Effector memory CD8-positive, alpha-beta T cell (primary cell): ENCODE data around the gene COL8A1.

Experiments used
- ATAC-seq: fragments of 150-1000 bp; cut with Tn5 transposase; replicated peaks from 2 replicates; pipeline ENCODE4 v1.10.0; 2021; ENCODE audit warnings: mild to moderate bottlenecking, moderate library complexity
- DNase-seq, 3 experiments: peaks; one replicate each; pipeline ENCODE4 v3.0.0; 2021
- H3K27ac Mint-ChIP-seq, 2 donors: one replicate each; pipeline ENCODE4 v1.8.0; 2022; ENCODE audit warnings: mild to moderate bottlenecking in 2 of 2, mixed read lengths in 2 of 2, moderate library complexity in 2 of 2
- H3K27me3 Mint-ChIP-seq, 2 donors: one replicate each; pipeline ENCODE4 v1.8.0; 2022; ENCODE audit warnings: mixed read lengths in 2 of 2
- H3K36me3 Mint-ChIP-seq: one replicate; pipeline ENCODE4 v1.8.0; 2022; ENCODE audit warnings: mild to moderate bottlenecking, moderate library complexity, mixed read lengths; ENCODE audit not compliant: insufficient read depth
- H3K4me1 Mint-ChIP-seq, 2 donors: one replicate each; pipeline ENCODE4 v1.8.0; 2022; ENCODE audit warnings: low read depth in 2 of 2, mixed read lengths in 2 of 2
- H3K4me3 Mint-ChIP-seq, 2 donors: one replicate each; pipeline ENCODE4 v1.8.0; 2022; ENCODE audit warnings: mild to moderate bottlenecking in 2 of 2, mixed read lengths in 2 of 2, moderate library complexity in 2 of 2
- H3K9me3 Mint-ChIP-seq, 2 donors: one replicate each; pipeline ENCODE4 v1.8.0; 2022; ENCODE audit warnings: mixed read lengths in 2 of 2

Gene COL8A1

DNA sequence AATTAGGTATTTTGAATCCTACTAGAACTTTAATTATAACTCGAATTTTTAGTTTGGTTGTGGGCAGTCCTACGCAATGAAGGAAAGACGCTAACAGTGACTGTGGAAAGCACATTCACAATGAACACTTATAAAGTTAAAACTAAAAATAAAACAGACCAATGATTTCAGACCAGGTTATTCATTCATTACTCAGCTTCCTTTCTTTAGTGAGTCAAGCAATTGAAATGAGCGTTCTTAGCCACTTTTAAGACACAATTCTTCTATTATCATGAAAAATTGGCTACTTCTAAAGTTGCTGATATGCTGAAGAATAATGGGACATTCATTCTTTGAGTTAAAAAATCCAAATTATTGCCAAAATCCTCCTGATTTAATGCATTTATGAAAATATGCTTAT, 113.3 kb downstream of the COL8A1 start:
- peaks cover 11 to 29% of the 10 kb centered on the region in 2 donors for H3K27me3 Mint-ChIP-seq
- H3K27ac Mint-ChIP-seq, result no peak overlapping the region
- no peaks in the 10 kb centered on the region for H3K4me1 Mint-ChIP-seq
- no peak overlapping the region for H3K4me3 Mint-ChIP-seq
- H3K9me3 Mint-ChIP-seq, result no peaks in the 10 kb centered on the region
- ATAC-seq, result no peak
- DNase-seq, result no peak
- no peaks in the 10 kb centered on the region for H3K36me3 Mint-ChIP-seq

- no peak for DNase-seq
- H3K9me3 Mint-ChIP-seq, result no peaks in the 10 kb centered on the region
These were observed 115.0 kb downstream of the COL8A1 start for GRCh38 chr3:99753268-99753975.

GRCh38 chr3:99755831-99756230, 117.4 kb downstream of the COL8A1 start:
- H3K36me3 Mint-ChIP-seq, result no peaks in the 10 kb centered on the region
- ATAC-seq, result no peak
- no peaks in the 10 kb centered on the region for H3K9me3 Mint-ChIP-seq

More at GRCh38 chr3:99753268-99753975, 115.0 kb downstream of the COL8A1 start:
- H3K4me1 Mint-ChIP-seq, result no peaks in the 10 kb centered on the region
- peaks cover 20 to 38% of the 10 kb centered on the region in 2 donors for H3K27me3 Mint-ChIP-seq
- H3K36me3 Mint-ChIP-seq, result no peaks in the 10 kb centered on the region
- no peak overlapping the region for H3K27ac Mint-ChIP-seq
- no peak overlapping the region for H3K4me3 Mint-ChIP-seq
- no peak for ATAC-seq

GRCh38 chr3:99757966-99758365, 119.6 kb downstream of the COL8A1 start:
- ATAC-seq, result no peak
- H3K9me3 Mint-ChIP-seq, result no peaks in the 10 kb centered on the region
- H3K27ac Mint-ChIP-seq, result no peak overlapping the region
- no peak overlapping the region for H3K4me3 Mint-ChIP-seq
- no peak for DNase-seq
- H3K4me1 Mint-ChIP-seq, result no peaks in the 10 kb centered on the region
- H3K27me3 Mint-ChIP-seq, result peaks cover 34 to 62% of the 10 kb centered on the region in 2 donors
- no peaks in the 10 kb centered on the region for H3K36me3 Mint-ChIP-seq

More at GRCh38 chr3:99755831-99756230, 117.4 kb downstream of the COL8A1 start:
- DNase-seq, result no peak
- Mint-ChIP-seq H3K4me1 (no peaks in the 10 kb centered on the region), H3K4me3 (no peak overlapping the region), H3K27me3 (peaks cover 27 to 49% of the 10 kb centered on the region in 2 donors), H3K27ac (no peak overlapping the region)

- Mint-ChIP-seq H3K4me3 (no peak overlapping the region), H3K36me3 (no peaks in the 10 kb centered on the region), H3K27ac (no peak overlapping the region), H3K4me1 (no peaks in the 10 kb centered on the region), H3K9me3 (no peaks in the 10 kb centered on the region), H3K27me3 (peaks cover 34 to 62% of the 10 kb centered on the region in 2 donors)
- DNase-seq (no peak), ATAC-seq (no peak)
These were observed 120.2 kb downstream of the COL8A1 start for GRCh38 chr3:99758502-99759177.

GRCh38 chr3:99760031-99760430, 121.6 kb downstream of the COL8A1 start:
- ATAC-seq (no peak), DNase-seq (no peak)
- H3K4me1 Mint-ChIP-seq, result no peaks in the 10 kb centered on the region
- H3K36me3 Mint-ChIP-seq, result no peaks in the 10 kb centered on the region
- no peaks in the 10 kb centered on the region for H3K9me3 Mint-ChIP-seq
- H3K27ac Mint-ChIP-seq, result no peak overlapping the region
- H3K4me3 Mint-ChIP-seq, result no peak overlapping the region
- H3K27me3 Mint-ChIP-seq, result peaks cover 34 to 55% of the 10 kb centered on the region in 2 donors

- ATAC-seq (no peak), DNase-seq (no peak)
- Mint-ChIP-seq H3K27me3 (peaks cover 30 to 50% of the 10 kb centered on the region in 2 donors), H3K27ac (no peak overlapping the region), H3K4me1 (no peaks in the 10 kb centered on the region), H3K4me3 (no peak overlapping the region), H3K9me3 (no peaks in the 10 kb centered on the region), H3K36me3 (no peaks in the 10 kb centered on the region)
These were observed 122.2 kb downstream of the COL8A1 start for GRCh38 chr3:99760629-99761028.

DNA sequence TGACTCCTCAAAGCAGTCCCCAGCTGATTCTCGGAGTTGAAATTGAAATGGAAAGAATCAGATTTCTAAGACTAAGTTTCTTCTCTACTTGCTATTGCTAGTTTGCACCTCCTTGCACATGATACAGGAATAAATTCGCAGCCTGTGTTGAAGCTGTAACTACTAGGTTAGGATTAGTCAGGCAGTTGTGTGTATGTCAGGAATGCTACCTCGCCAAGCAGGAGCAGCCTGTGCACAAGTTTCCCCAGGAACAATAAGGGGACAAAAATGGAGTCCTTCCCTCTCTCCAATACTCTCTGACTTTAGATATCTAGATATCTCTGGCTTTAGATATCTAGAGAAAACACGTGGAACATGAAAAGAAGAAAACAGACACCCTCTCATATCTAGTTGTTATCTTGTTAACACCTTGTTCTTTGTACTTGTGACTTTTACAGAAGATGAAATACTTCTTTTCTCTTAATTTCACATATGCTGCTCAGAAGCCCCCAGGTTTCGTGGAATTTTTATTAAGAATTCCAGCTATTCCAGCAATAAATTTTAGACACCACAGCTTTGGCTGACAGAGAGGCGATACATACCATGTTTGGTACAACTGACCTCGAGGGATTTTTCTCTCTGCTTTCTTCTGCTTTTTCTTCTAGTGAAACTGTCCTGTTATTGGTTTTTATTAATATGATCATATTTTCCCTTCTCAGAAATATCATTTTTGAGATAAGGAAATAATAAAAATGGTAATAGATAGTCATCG, 123.2 kb downstream of the COL8A1 start:
- Mint-ChIP-seq H3K27me3 (peaks cover 27 to 41% of the 10 kb centered on the region in 2 donors), H3K4me1 (no peaks in the 10 kb centered on the region), H3K36me3 (no peaks in the 10 kb centered on the region), H3K4me3 (no peak overlapping the region), H3K9me3 (no peaks in the 10 kb centered on the region), H3K27ac (no peak overlapping the region)
- no peak for ATAC-seq
- DNase-seq, result no peak

DNA sequence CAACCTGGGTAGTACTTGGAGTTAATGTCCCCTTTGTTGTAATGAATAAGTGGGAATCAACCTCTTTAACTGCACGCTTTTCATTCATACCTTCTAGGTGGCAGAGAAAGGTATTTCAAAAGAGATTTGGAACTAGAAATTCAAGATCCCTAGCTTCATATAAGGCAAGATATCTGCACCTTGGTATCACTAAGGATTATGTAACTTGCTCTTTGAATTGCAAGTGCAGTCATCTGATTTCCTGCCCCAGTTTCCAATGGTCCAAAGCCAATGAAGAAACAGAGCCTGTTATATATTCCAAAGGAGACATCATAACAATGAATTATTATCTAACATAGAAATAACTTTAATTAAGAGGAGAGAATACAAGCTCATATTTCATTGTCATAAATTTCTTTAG, 124.5 kb downstream of the COL8A1 start:
- Mint-ChIP-seq H3K4me3 (no peak overlapping the region), H3K27ac (no peak overlapping the region), H3K9me3 (no peaks in the 10 kb centered on the region), H3K36me3 (no peaks in the 10 kb centered on the region), H3K4me1 (no peaks in the 10 kb centered on the region), H3K27me3 (peaks cover 19 to 36% of the 10 kb centered on the region in 2 donors)
- DNase-seq (no peak), ATAC-seq (no peak)

GRCh38 chr3:99764377-99764776, 126.0 kb downstream of the COL8A1 start:
- ATAC-seq, result no peak
- Mint-ChIP-seq H3K4me3 (no peak overlapping the region), H3K27ac (no peak overlapping the region), H3K9me3 (no peaks in the 10 kb centered on the region), H3K36me3 (no peaks in the 10 kb centered on the region), H3K4me1 (no peaks in the 10 kb centered on the region), H3K27me3 (peaks cover 11 to 23% of the 10 kb centered on the region in 2 donors)
- no peak for DNase-seq

GRCh38 chr3:99765042-99765942, 126.9 kb downstream of the COL8A1 start:
- ATAC-seq, result no peak
- no peaks in the 10 kb centered on the region for H3K9me3 Mint-ChIP-seq
- no peak overlapping the region for H3K27ac Mint-ChIP-seq
- H3K27me3 Mint-ChIP-seq, result peaks cover 7 to 16% of the 10 kb centered on the region in 2 donors
- H3K4me1 Mint-ChIP-seq, result no peaks in the 10 kb centered on the region
- H3K4me3 Mint-ChIP-seq, result no peak overlapping the region
- no peak for DNase-seq
- H3K36me3 Mint-ChIP-seq, result no peaks in the 10 kb centered on the region

DNA sequence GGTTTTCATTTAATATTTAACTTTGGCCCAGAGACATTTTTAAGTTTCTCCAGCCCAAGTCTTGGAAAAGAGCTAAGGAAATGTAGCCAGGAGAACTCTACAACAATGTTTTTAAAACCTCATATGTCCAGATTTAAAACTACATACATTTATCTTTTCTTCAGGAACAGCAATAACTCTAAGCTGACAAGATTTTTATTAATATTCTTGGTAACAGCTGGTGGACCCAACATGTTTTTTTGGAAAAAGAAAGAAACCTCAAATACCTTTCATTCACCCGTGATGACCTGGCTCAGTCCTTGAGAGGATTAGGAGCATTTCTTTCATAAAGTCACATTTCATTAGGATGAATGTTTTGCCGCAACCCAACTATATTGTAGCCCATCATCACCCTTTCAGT, 128.9 kb downstream of the COL8A1 start:
- peaks cover 5 to 6% of the 10 kb centered on the region in 2 donors for H3K27me3 Mint-ChIP-seq
- DNase-seq (no peak), ATAC-seq (no peak)
- H3K9me3 Mint-ChIP-seq, result no peaks in the 10 kb centered on the region
- no peak overlapping the region for H3K27ac Mint-ChIP-seq
- no peak overlapping the region for H3K4me3 Mint-ChIP-seq
- no peaks in the 10 kb centered on the region for H3K4me1 Mint-ChIP-seq
- H3K36me3 Mint-ChIP-seq, result no peaks in the 10 kb centered on the region

- DNase-seq (no peak), ATAC-seq (no peak)
- Mint-ChIP-seq H3K27ac (no peak overlapping the region), H3K4me1 (no peaks in the 10 kb centered on the region), H3K27me3 (no peaks in the 10 kb centered on the region), H3K36me3 (no peaks in the 10 kb centered on the region), H3K4me3 (no peak overlapping the region), H3K9me3 (no peaks in the 10 kb centered on the region)
These were observed 129.7 kb downstream of the COL8A1 start for GRCh38 chr3:99768126-99768525.
